Muscle of arm (tissue), 12 donors: ENCODE results near the gene CHCHD4. TPM values are rescaled to one million over a fixed set of nuclear protein-coding genes. Genes with fewer than 3 reads are reported as not detected.
A peak's percentile ranks its signal among the peaks of the same experiment; 100 is the strongest.

ENCODE experiments used
- DNase-seq: peaks from one replicate; pipeline ENCODE4 v3.0.0-alpha.2; 2013
- polyA plus RNA-seq, 12 donors: library from polyadenylated mRNA; unstranded; fragments of 120-200 nt; gene quantifications; one replicate each; pipeline ENCODE4 v1.2.1, GENCODE V29; 2013; ENCODE audit not compliant: insufficient read length in 12 of 12

CHCHD4 gene
- polyA plus RNA-seq, 12 donors = 10.5 to 15.8 (median 14.5) TPM; not detected in 2

GRCh38 chr3:14151471-14152083, 26.9 kb upstream of the CHCHD4 start:
- DNase-seq = no peak

DNA sequence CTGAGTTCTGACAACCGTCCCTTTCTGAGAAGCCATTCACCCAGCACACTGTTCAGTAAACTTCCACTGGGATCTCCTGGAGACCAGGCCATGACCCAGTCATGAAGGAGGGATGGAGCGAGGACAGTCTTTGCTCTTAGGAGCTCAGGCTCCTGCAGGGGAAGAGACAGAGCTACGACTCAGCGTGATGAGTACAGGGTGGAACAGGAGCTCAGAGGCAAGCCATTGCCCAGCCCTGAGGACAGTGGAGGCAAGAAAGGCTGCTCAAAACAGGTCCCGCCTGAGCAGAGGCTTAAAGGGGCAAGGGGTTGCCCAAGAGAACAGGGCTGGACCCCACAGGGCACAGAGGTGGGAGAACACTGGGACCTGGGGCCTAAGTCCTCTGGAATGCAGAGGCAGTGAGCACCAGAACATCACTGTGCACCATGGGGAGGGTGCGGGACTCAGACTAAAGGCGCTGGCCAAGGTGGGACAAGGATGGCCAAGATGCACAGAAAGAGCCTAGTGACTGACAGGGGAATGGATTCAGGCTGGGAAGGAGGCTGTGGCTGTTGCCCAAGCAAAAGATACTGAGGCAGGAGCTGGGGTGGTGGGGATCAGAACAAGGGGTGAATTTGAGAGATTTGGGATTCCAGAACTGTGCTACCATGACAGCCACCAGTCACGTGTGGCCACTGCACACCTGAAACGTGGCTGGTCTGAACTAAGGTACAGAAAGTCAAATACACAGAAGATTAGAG, 26.0 kb upstream of the CHCHD4 start:
- no peak for DNase-seq

GRCh38 chr3:14150078-14150477, 25.4 kb upstream of the CHCHD4 start:
- DNase-seq = no peak

GRCh38 chr3:14148041-14148985, 23.6 kb upstream of the CHCHD4 start:
- no peak for DNase-seq

GRCh38 chr3:14147617-14148016, 22.9 kb upstream of the CHCHD4 start:
- DNase-seq = no peak

GRCh38 chr3:14147066-14147435, 22.4 kb upstream of the CHCHD4 start:
- DNase-seq = no peak

- no peak for DNase-seq
Measured at GRCh38 chr3:14146381-14147065, 21.9 kb upstream of the CHCHD4 start.

DNA sequence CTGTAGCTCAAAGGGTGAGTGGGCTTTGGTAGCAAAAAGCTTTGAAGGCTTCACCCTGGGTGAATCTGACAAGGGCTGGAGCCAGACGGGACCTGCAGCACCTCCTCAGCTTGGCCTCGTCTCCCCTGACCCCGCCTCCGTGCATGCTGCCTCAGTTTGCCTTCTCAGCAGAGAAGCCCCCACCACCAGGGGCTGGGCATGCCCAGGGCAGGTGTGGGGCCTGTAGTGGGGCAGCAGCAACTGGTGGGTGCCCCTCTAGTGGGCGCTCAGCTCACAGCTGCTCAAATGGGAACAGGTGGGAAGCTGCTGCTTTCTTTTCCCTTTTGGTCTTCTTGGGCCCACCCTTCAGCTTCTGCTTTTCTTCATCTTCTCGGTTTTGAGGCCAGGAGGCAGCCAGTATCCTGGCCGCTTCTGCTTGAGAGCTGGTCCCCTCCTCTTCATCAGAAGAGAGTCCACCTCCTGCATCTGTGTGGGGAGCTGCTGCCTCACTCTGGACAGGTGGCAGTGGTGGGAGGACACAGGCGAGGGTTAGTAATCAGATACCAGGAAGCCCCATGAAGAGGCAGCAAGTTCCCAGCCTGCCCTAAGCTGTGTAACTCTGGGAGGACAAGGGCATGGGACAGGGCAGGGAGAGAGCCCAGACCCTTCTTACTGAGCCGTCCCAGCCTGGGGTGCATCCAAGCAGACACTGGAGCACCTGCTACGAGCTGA, 21.2 kb upstream of the CHCHD4 start:
- DNase-seq = no peak

DNA sequence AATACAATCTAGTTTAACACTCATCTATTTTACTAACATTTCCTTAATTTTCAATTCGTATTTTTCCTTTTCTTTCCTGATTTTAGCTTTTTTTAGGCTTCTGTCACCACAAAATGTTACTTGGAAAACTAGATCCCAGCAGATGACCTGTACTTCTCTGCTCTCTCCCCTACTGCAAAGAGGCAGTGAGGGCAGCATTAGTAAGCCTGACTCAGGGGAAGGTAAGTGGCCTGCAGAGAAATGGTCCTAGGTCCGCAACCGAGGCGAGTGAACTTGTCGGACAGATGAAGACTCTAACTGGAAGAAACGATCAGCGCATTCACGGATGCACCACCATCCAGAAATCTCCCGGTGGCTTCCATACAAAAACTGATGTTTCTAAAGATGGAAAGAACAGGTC, 20.6 kb upstream of the CHCHD4 start:
- no peak for DNase-seq

- DNase-seq = peak; percentile 92
Measured at GRCh38 chr3:14144423-14145075, 19.9 kb upstream of the CHCHD4 start.

GRCh38 chr3:14143271-14144225, 18.9 kb upstream of the CHCHD4 start:
- DNase-seq = peak; percentile 42

DNA sequence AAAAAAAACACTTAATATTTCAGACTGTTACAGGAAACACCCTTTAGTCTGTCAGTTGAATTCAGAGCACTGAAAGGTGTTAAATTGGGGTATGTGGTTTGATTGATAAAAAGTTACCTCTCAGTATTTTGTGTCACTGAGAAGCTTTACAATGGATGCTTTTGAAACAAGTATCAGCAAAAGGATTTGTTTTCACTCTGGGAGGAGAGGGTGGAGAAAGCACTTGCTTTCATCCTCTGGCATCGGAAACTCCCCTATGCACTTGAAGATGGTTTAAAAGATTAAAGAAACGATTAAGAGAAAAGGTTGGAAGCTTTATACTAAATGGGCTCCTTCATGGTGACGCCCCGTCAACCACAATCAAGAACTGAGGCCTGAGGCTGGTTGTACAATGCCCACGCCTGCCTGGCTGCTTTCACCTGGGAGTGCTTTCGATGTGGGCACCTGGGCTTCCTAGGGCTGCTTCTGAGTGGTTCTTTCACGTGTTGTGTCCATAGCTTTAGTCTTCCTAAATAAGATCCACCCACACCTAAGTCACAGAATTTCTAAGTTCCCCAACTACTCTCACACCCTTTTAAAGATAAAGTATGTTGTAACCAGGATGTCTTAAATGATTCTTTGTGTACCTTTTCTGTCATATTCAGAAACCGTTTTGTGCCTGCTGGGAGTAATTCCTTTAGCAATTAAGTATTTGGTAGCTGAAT, 18.0 kb upstream of the CHCHD4 start:
- DNase-seq = no peak

- no peak for DNase-seq
Measured at GRCh38 chr3:14141602-14142341, 17.1 kb upstream of the CHCHD4 start.

DNA sequence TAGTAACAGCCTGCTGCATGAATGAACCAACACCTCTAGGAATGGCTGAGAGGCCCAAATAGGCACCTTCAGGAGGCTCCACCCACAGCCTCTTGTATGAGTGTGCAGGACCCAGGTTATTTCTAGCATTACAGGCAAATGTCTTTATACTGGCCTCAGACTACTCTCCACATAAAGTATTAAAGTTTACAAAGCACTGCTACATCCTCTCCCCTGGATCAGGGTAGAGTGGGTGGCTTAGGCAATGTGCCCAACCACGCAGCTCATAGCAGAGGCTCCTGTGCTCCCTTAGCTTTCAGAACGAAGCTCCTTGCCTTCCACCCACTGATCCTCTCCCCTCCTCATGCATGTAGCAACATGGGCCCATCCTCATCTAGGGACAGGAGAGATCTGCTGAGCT, 16.5 kb upstream of the CHCHD4 start:
- DNase-seq = no peak

- DNase-seq = no peak
Measured at GRCh38 chr3:14140668-14141067, 16.0 kb upstream of the CHCHD4 start.

DNA sequence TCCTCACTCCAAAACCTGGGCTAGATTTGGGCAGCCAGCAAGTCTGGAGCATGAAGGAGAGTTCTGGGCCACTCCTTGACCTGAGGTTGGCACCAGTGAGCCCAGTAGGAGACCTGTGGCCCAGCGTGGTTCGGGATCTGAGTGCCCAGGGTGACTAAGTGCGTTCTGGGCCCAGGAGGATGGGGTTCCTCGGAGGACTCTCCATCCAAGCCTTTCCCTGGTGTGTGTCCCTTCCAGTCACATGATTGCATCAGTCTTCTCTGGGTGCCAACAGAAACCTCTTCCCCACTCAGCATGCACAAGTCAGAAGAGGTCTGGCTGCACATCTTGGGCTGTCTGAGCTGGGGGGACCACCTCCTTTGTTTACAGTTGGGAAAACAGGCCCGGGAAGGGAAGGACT, 15.1 kb upstream of the CHCHD4 start:
- no peak for DNase-seq

GRCh38 chr3:14138878-14139655, 14.4 kb upstream of the CHCHD4 start:
- DNase-seq = no peak
